Globus pallidus (tissue), 1 donor: Measurements from ENCODE around the gene AGAP1.

Experiments used
- DNase-seq: peaks from one replicate; pipeline ENCODE4 v3.0.0-alpha.2; 2015; ENCODE audit warnings: low spot score

The AGAP1 gene

GRCh38 chr2:235712176-235712575 lies 218.3 kb downstream of the AGAP1 start:
- no peak for DNase-seq

GRCh38 chr2:235713189-235713588 lies 219.3 kb downstream of the AGAP1 start:
- no peak for DNase-seq

- no peak for DNase-seq
These were observed 221.8 kb downstream of the AGAP1 start for GRCh38 chr2:235715601-235716000.

GRCh38 chr2:235716875-235717496 lies 223.1 kb downstream of the AGAP1 start:
- no peak for DNase-seq

GRCh38 chr2:235719146-235719942 lies 225.5 kb downstream of the AGAP1 start:
- no peak for DNase-seq

GRCh38 chr2:235721625-235722024 lies 227.8 kb downstream of the AGAP1 start:
- DNase-seq = no peak

- no peak for DNase-seq
These were observed 229.0 kb downstream of the AGAP1 start for GRCh38 chr2:235722869-235723268.

- no peak for DNase-seq
These were observed 229.5 kb downstream of the AGAP1 start for GRCh38 chr2:235723371-235723770.

GRCh38 chr2:235723811-235724465 lies 230.1 kb downstream of the AGAP1 start:
- no peak for DNase-seq

GRCh38 chr2:235725016-235725489 lies 231.2 kb downstream of the AGAP1 start:
- peak; percentile 84 for DNase-seq

GRCh38 chr2:235725841-235726240 lies 232.0 kb downstream of the AGAP1 start:
- no peak for DNase-seq

GRCh38 chr2:235726554-235726953 lies 232.7 kb downstream of the AGAP1 start:
- DNase-seq = no peak

GRCh38 chr2:235727174-235727573 lies 233.3 kb downstream of the AGAP1 start:
- DNase-seq = no peak

GRCh38 chr2:235727891-235728799 lies 234.3 kb downstream of the AGAP1 start:
- DNase-seq = no peak

- no peak for DNase-seq
These were observed 235.1 kb downstream of the AGAP1 start for GRCh38 chr2:235728800-235729556.

- DNase-seq = no peak
These were observed 235.7 kb downstream of the AGAP1 start for GRCh38 chr2:235729557-235729947.

- no peak for DNase-seq
These were observed 236.3 kb downstream of the AGAP1 start for GRCh38 chr2:235730115-235730514.

- no peak for DNase-seq
These were observed 239.9 kb downstream of the AGAP1 start for GRCh38 chr2:235733761-235734160.

- DNase-seq = no peak
These were observed 240.3 kb downstream of the AGAP1 start for GRCh38 chr2:235734168-235734567.

GRCh38 chr2:235734688-235735231 lies 240.9 kb downstream of the AGAP1 start:
- no peak for DNase-seq

GRCh38 chr2:235737396-235737795 lies 243.6 kb downstream of the AGAP1 start:
- no peak for DNase-seq
